ENCODE results near the gene COL16A1.
A peak's percentile ranks its signal among the peaks of the same experiment; 100 is the strongest.

Gene COL16A1

GRCh38 chr1:31628931-31629556 lies 74.8 kb downstream of the COL16A1 start:
- TF ChIP-seq, protein P1, sequence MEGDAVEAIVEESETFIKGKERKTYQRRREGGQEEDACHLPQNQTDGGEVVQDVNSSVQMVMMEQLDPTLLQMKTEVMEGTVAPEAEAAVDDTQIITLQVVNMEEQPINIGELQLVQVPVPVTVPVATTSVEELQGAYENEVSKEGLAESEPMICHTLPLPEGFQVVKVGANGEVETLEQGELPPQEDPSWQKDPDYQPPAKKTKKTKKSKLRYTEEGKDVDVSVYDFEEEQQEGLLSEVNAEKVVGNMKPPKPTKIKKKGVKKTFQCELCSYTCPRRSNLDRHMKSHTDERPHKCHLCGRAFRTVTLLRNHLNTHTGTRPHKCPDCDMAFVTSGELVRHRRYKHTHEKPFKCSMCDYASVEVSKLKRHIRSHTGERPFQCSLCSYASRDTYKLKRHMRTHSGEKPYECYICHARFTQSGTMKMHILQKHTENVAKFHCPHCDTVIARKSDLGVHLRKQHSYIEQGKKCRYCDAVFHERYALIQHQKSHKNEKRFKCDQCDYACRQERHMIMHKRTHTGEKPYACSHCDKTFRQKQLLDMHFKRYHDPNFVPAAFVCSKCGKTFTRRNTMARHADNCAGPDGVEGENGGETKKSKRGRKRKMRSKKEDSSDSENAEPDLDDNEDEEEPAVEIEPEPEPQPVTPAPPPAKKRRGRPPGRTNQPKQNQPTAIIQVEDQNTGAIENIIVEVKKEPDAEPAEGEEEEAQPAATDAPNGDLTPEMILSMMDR (IDR thresholded peaks at IDR 0.05; ENCODE audit: low read length, missing control alignments) = no peak
- no peak overlapping the region for H3K4me3 ChIP-seq (replicated peaks; ENCODE audit: low read depth, low read length)
- DNase-seq (ENCODE audit: low read depth) = no peak

DNA sequence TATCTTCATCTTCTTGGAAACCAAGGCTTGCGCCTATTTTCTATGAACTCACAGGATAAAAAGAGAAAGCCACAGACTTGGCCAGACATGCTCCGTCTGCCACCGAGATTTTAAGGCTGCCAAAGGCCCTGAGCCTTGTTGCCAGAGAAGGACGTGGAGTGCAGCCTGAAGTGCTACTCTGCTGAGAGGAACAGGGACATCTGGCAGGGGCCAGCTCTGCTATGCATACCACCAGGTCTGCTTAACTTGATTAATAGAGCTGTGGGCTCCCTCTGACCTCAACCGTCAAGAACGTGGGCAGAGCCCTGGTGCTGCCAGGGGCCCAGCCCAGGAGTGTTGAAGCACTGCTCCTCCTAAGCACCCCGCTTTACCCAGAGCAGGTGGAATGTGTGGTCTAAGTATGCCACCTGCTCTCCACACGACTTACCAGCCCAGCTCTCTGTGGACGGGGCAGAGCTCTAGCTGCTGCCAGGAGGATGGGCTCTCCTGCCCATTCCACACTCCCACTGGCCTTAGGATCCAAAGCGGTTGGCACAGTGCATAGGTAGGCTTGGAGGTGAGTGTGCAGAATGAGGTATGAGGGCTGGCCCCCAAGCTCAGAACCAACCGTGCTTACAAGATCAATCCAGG lies 75.8 kb downstream of the COL16A1 start:
- TF ChIP-seq, protein P1 (IDR thresholded peaks at IDR 0.05; ENCODE audit: low read length, missing control alignments) = no peak
- H3K4me3 ChIP-seq (replicated peaks; ENCODE audit: low read depth, low read length) = no peak overlapping the region
- no peak for DNase-seq (ENCODE audit: low read depth)

DNA sequence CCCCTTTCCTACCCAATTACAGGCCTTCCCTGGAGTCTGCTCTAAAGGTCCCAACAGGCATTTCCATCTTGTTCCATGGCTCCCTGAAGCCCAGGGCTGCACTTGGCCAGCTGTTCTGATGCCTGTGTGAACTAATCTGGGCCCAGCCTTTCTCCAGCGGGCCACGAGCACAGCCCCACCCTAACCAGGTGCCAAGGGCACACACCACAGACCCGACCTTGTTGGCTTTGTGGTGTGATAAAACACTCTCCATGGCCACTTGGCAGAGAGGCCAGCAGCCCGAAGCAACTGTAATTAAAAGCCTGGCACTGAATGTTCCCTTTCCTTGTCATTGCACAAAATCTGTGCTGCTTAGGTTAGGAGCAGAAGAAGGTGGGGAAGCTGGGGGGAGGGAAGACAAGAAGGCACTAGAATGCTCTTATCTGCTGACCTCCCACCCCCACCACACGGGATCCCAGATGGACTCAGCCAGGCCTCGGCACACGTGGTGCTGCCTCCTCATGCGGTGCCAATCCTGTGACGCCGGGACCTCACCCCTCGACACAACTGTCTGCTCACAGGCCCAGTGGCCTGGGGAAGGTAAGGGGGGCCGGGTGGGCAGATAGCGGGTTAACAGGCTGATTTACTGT lies 76.4 kb downstream of the COL16A1 start:
- DNase-seq (ENCODE audit: low read depth) = no peak
- TF ChIP-seq, protein P1 (IDR thresholded peaks at IDR 0.05; ENCODE audit: low read length, missing control alignments) = no peak

GRCh38 chr1:31626223-31627207 lies 77.3 kb downstream of the COL16A1 start:
- no peak overlapping the region for H3K4me3 ChIP-seq (replicated peaks; ENCODE audit: low read depth, low read length)
- peak; percentile 37 for DNase-seq (ENCODE audit: low read depth)

More for the DNA sequence above, 76.4 kb downstream of the COL16A1 start:
- no peak overlapping the region for H3K4me3 ChIP-seq (replicated peaks; ENCODE audit: low read depth, low read length)

DNA sequence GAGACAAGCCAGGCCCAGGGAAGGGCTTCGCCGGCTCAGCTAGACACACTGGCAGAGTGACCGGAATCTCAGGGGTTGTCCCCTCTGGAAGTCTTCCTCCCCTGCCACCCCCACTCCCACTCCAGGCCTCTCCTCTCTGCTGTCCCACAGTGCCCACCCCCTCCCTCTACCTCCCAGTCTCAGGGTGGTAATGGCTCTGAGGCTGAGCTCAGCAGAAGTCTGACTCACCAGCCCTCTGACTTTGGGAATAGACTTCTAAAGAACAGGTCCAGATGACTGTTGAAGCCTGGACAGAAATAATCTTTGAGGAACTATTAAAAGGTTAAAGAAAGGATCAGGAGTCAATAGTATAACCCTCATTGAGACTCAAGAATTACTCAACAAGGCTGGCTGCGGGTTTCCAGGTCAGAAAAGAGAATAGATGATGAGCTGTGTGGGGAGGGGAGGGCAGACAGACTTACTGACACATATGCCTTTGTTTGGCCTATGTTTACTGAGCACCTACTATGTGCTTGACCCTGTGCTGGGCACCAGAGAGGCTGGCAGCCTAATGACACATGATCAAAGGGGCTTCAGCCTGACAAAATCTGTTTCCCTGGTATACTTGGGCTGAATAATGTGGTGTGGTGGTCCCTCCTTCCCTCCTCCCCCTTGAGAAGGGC lies 78.1 kb downstream of the COL16A1 start:
- H3K4me3 ChIP-seq (replicated peaks; ENCODE audit: low read depth, low read length) = no peak overlapping the region
- TF ChIP-seq, protein P1 (IDR thresholded peaks at IDR 0.05; ENCODE audit: low read length, missing control alignments) = no peak
- DNase-seq (ENCODE audit: low read depth) = peak; percentile 36

More at GRCh38 chr1:31626223-31627207, 77.3 kb downstream of the COL16A1 start:
- TF ChIP-seq, protein P1 (IDR thresholded peaks at IDR 0.05; ENCODE audit: low read length, missing control alignments) = no peak
